SW 1271 (cell line): ENCODE measurements around the gene BTBD1.

Experiments used
- DNase-seq, 2 experiments: peaks; one replicate each; lab custom pipeline; 2025; lab: John Stamatoyannopoulos, UW

The BTBD1 gene

GRCh38 chr15:83066734-83067637 lies at the start of gene BTBD1:
BTBD1 (minus strand) TSS chr15:83067252; CDS start chr15:83067151, 101 bp downstream.
- peak; percentile 93 to 94 for DNase-seq

GRCh38 chr15:83115831-83116565 lies 48.9 kb upstream of the BTBD1 start:
- DNase-seq: no peak

- no peak for DNase-seq
Observed at GRCh38 chr15:83115410-83115809, 48.4 kb upstream of the BTBD1 start.

GRCh38 chr15:83114856-83115255 lies 47.8 kb upstream of the BTBD1 start:
- no peak for DNase-seq

GRCh38 chr15:83113881-83114674 lies 47.0 kb upstream of the BTBD1 start:
- DNase-seq: no peak

- no peak for DNase-seq
Observed at GRCh38 chr15:83112956-83113299, 45.9 kb upstream of the BTBD1 start.

GRCh38 chr15:83112233-83112955 lies 45.3 kb upstream of the BTBD1 start:
- DNase-seq: no peak

- no peak for DNase-seq
Observed at GRCh38 chr15:83111149-83111548, 44.1 kb upstream of the BTBD1 start.

- no peak for DNase-seq
Observed at GRCh38 chr15:83110381-83110780, 43.3 kb upstream of the BTBD1 start.

GRCh38 chr15:83109532-83109931 lies 42.5 kb upstream of the BTBD1 start:
- DNase-seq: no peak

GRCh38 chr15:83108266-83109219 lies 41.5 kb upstream of the BTBD1 start:
- DNase-seq: no peak

- no peak for DNase-seq
Observed at GRCh38 chr15:83107841-83108181, 40.8 kb upstream of the BTBD1 start.

- DNase-seq: no peak
Observed at GRCh38 chr15:83106994-83107840, 40.2 kb upstream of the BTBD1 start, which contains the start of gene TM6SF1. TM6SF1 (plus strand) TSS chr15:83107645; CDS start chr15:83107681, 36 bp downstream.

- DNase-seq: no peak
Observed at GRCh38 chr15:83105440-83105839, 38.4 kb upstream of the BTBD1 start.

GRCh38 chr15:83104141-83104540 lies 37.1 kb upstream of the BTBD1 start:
- no peak for DNase-seq

- no peak for DNase-seq
Observed at GRCh38 chr15:83102346-83102745, 35.3 kb upstream of the BTBD1 start.

- DNase-seq: no peak
Observed at GRCh38 chr15:83100097-83100646, 33.1 kb upstream of the BTBD1 start.

- DNase-seq: no peak
Observed at GRCh38 chr15:83099290-83099689, 32.2 kb upstream of the BTBD1 start.

- no peak for DNase-seq
Observed at GRCh38 chr15:83098079-83098478, 31.0 kb upstream of the BTBD1 start.
